HEK293T (cell line): ENCODE results near the gene VAMP2.

Experiments used
- FOXM1 ChIP-seq: fragments of 450-650 bp; IDR thresholded peaks from 2 replicates; pipeline ENCODE4 v1.6.1; 2017; ENCODE audit warnings: mild to moderate bottlenecking, borderline replicate concordance
- SP1 ChIP-seq: fragments of 450-650 bp; IDR thresholded peaks from 2 replicates; pipeline ENCODE4 v1.6.1; 2017

GRCh38 chr17:8118769-8119580, 43.8 kb downstream of the VAMP2 start:
- TF ChIP-seq FOXM1 (no peak), SP1 (no peak)
